CD14-positive monocyte (primary cell): ENCODE measurements around the gene PTPRD. TPM values are rescaled to one million over a fixed set of nuclear protein-coding genes. Genes with fewer than 3 reads are reported as not detected.

Experiments
- DNase-seq, 3 donors: peaks; one replicate each; pipeline ENCODE4 v3.0.0-alpha.2; 2011 to 2022
- H2AFZ ChIP-seq: 2 replicates; pipeline ENCODE4 v1.6.0; 2012; ENCODE audit warnings: mild to moderate bottlenecking, low read depth, low read length, inconsistent platforms; ENCODE audit not compliant: insufficient read depth, poor library complexity, severe bottlenecking
- H3K27ac ChIP-seq, 2 donors: 1 replicate in 1 of 2; 2 replicates in 1 of 2; pipeline ENCODE4 v1.5.1; 2012 to 2013; ENCODE audit warnings: low read length in 2 of 2, control low read depth in 1 of 2, inconsistent platforms in 1 of 2, low read depth in 1 of 2, mild to moderate bottlenecking in 1 of 2
- H3K27me3 ChIP-seq, 2 donors: one replicate each; pipeline versions ENCODE4 v1.6.0 to v1.6.1; 2011 to 2013; ENCODE audit warnings: low read length in 2 of 2; ENCODE audit not compliant: control insufficient read depth in 2 of 2, insufficient read depth in 2 of 2
- H3K36me3 ChIP-seq, 2 donors: replicated peaks in 1 of 2; 1 replicate in 1 of 2; 2 replicates in 1 of 2; pipeline versions ENCODE4 v1.5.1 to v1.6.1; 2012 to 2013; ENCODE audit warnings: low read length in 2 of 2, control low read depth in 1 of 2, inconsistent platforms in 1 of 2, mild to moderate bottlenecking in 1 of 2; ENCODE audit not compliant: insufficient read depth in 2 of 2, control insufficient read depth in 1 of 2
- H3K4me1 ChIP-seq, 2 donors: 1 replicate in 1 of 2; 2 replicates in 1 of 2; pipeline versions ENCODE4 v1.5.1 to v1.6.1; 2012 to 2013; ENCODE audit warnings: low read length in 2 of 2, control low read depth in 1 of 2, inconsistent platforms in 1 of 2, mild to moderate bottlenecking in 1 of 2, moderate library complexity in 1 of 2; ENCODE audit not compliant: insufficient read depth in 2 of 2, control insufficient read depth in 1 of 2
- H3K4me2 ChIP-seq: replicated peaks from 2 replicates; pipeline ENCODE3; 2012; ENCODE audit warnings: low read length, moderate library complexity, mild to moderate bottlenecking; ENCODE audit not compliant: poor library complexity, severe bottlenecking; ENCODE audit errors: extremely low read depth
- H3K4me3 ChIP-seq, 3 experiments: fragments of 200-600 bp in 1 of 3; sonication (generic) in 1 of 3; replicated peaks in 1 of 3; 1 replicate in 2 of 3; 2 replicates in 1 of 3; pipeline ENCODE4 v1.5.1; 2011 to 2013; ENCODE audit warnings: low read length in 3 of 3, mild to moderate bottlenecking in 3 of 3, control low read depth in 2 of 3, low read depth in 2 of 3, inconsistent platforms in 1 of 3, moderate library complexity in 1 of 3
- H3K79me2 ChIP-seq: 2 replicates; pipeline ENCODE4 v1.6.0; 2012; ENCODE audit warnings: mild to moderate bottlenecking, control low read depth, inconsistent platforms, low read length, moderate library complexity; ENCODE audit not compliant: insufficient read depth
- H3K9ac ChIP-seq: 2 replicates; pipeline ENCODE4 v1.6.0; 2017; ENCODE audit warnings: low read length, mild to moderate bottlenecking; ENCODE audit not compliant: insufficient read depth, poor library complexity, severe bottlenecking
- H3K9me3 ChIP-seq, 2 donors: replicated peaks in 1 of 2; 1 replicate in 1 of 2; 2 replicates in 1 of 2; pipeline versions ENCODE4 v1.5.1 to v1.6.1; 2012 to 2013; ENCODE audit warnings: low read length in 2 of 2, control low read depth in 1 of 2; ENCODE audit not compliant: control insufficient read depth in 1 of 2, insufficient read depth in 1 of 2
- H4K20me1 ChIP-seq: 2 replicates; pipeline ENCODE4 v1.6.0; 2012; ENCODE audit warnings: mild to moderate bottlenecking, low read length, control low read depth, moderate library complexity; ENCODE audit not compliant: insufficient read depth
- H3K27ac Mint-ChIP-seq, 7 donors: one replicate each; pipeline ENCODE4 v1.8.0; 2020; ENCODE audit warnings: mild to moderate bottlenecking in 7 of 7, mixed read lengths in 7 of 7, moderate library complexity in 6 of 7, inconsistent platforms in 2 of 7
- H3K27me3 Mint-ChIP-seq, 3 donors: one replicate each; pipeline ENCODE4 v1.8.0; 2021 to 2022; ENCODE audit warnings: low read depth in 3 of 3, mild to moderate bottlenecking in 3 of 3, mixed read lengths in 3 of 3, moderate library complexity in 3 of 3, inconsistent platforms in 1 of 3
- H3K36me3 Mint-ChIP-seq, 2 donors: one replicate each; pipeline ENCODE4 v1.8.0; 2020; ENCODE audit warnings: mixed read lengths in 2 of 2, inconsistent platforms in 1 of 2, mild to moderate bottlenecking in 1 of 2
- H3K4me1 Mint-ChIP-seq: one replicate; pipeline ENCODE4 v1.8.0; 2020; ENCODE audit warnings: mild to moderate bottlenecking, mixed read lengths
- H3K4me3 Mint-ChIP-seq, 2 donors: one replicate each; pipeline ENCODE4 v1.8.0; 2020; ENCODE audit warnings: mild to moderate bottlenecking in 2 of 2, mixed read lengths in 2 of 2, moderate library complexity in 1 of 2
- H3K9me3 Mint-ChIP-seq, 7 donors: one replicate each; pipeline ENCODE4 v1.8.0; 2020 to 2022; ENCODE audit warnings: mixed read lengths in 7 of 7, mild to moderate bottlenecking in 6 of 7, moderate library complexity in 6 of 7, inconsistent platforms in 2 of 7
- CTCF ChIP-seq: fragments of 200-600 bp; IDR thresholded peaks from one replicate; pipeline ENCODE4 v1.8.0; 2022; ENCODE audit warnings: antibody characterized with exemption, mild to moderate bottlenecking
- WGBS: methylation state at CpG from one replicate; pipeline ENCODE4 v1.1.5; 2013; ENCODE audit warnings: missing lambda C conversion rate; ENCODE audit not compliant: insufficient coverage; 5-methylcytosine and 5-hydroxymethylcytosine counted together
- intact Hi-C, 2 donors: fragments of 100-400 bp; cut with micrococcal nuclease; formaldehyde crosslinking; loops; one replicate each; pipeline versions ENCODE4 v1.15.0 to v1.15.1; 2023
- polyA plus RNA-seq, 3 donors: library from polyadenylated mRNA; depleted of rRNA in 1 of 3; unstranded in 2 of 3; stranded (reverse) in 1 of 3; fragments of 300-500 nt in 2 of 3; fragments of >200 nt in 1 of 3; fragmentation: Illumina TruSeq in 2 of 3; gene quantifications; 1 replicate in 2 of 3; 2 replicates in 1 of 3; pipeline ENCODE4 v1.2.3, GENCODE V29; 2012 to 2021

PTPRD gene
- polyA plus RNA-seq, 3 donors = not detected

GRCh38 chr9:10252174-10252573 lies 360.6 kb downstream of the PTPRD start:
- H3K4me2 ChIP-seq = no peak overlapping the region
- no peak overlapping the region for H3K4me3 Mint-ChIP-seq

GRCh38 chr9:10251490-10251889 lies 361.3 kb downstream of the PTPRD start:
- TF ChIP-seq CTCF = no peak
- Mint-ChIP-seq H3K4me1 (no peaks in the 10 kb centered on the region), H3K9me3 (peaks cover 0 to 2% (median 0%) of the 10 kb centered on the region in 7 donors), H3K36me3 (no peaks in the 10 kb centered on the region), H3K27me3 (no peaks in the 10 kb centered on the region), H3K27ac (no peak overlapping the region), H3K4me3 (no peak overlapping the region)
- no CpG with 5 or more reads among the region's 1 CpG for WGBS
- H3K79me2 ChIP-seq = no peaks in the 10 kb centered on the region
- no peaks in the 10 kb centered on the region for H4K20me1 ChIP-seq
- no peak for DNase-seq
- H2AFZ ChIP-seq = no peak overlapping the region
- H3K4me2 ChIP-seq = no peak overlapping the region
- no peak overlapping the region for H3K27ac ChIP-seq
- no peaks in the 10 kb centered on the region for H3K27me3 ChIP-seq
- H3K4me3 ChIP-seq = no peak overlapping the region
- H3K9ac ChIP-seq = no peak overlapping the region
- intact Hi-C loops = no loop called here
- H3K4me1 ChIP-seq = no peaks in the 10 kb centered on the region
- H3K9me3 ChIP-seq = no peaks in the 10 kb centered on the region
- H3K36me3 ChIP-seq = no peaks in the 10 kb centered on the region

More at GRCh38 chr9:10252174-10252573, 360.6 kb downstream of the PTPRD start:
- no peaks in the 10 kb centered on the region for H3K27me3 Mint-ChIP-seq
- H3K36me3 ChIP-seq = no peaks in the 10 kb centered on the region
- H3K79me2 ChIP-seq = no peaks in the 10 kb centered on the region
- H3K9me3 Mint-ChIP-seq = peaks cover 0 to under 1% (median 0%) of the 10 kb centered on the region in 7 donors
- no peak overlapping the region for H3K4me3 ChIP-seq
- intact Hi-C loops = no loop called here
- no CpG with 5 or more reads among the region's 2 CpGs for WGBS
- no peak overlapping the region for H3K27ac Mint-ChIP-seq
- no peak for TF ChIP-seq CTCF
- H3K4me1 Mint-ChIP-seq = no peaks in the 10 kb centered on the region
- no peaks in the 10 kb centered on the region for H3K4me1 ChIP-seq
- no peak overlapping the region for H3K9ac ChIP-seq
- no peaks in the 10 kb centered on the region for H3K9me3 ChIP-seq
- DNase-seq = no peak
- no peaks in the 10 kb centered on the region for H3K27me3 ChIP-seq
- no peak overlapping the region for H3K27ac ChIP-seq
- H4K20me1 ChIP-seq = no peaks in the 10 kb centered on the region
- no peaks in the 10 kb centered on the region for H3K36me3 Mint-ChIP-seq
- no peak overlapping the region for H2AFZ ChIP-seq
